HL-60 (cell line): ENCODE measurements around the gene PRDM10.

ENCODE experiments used
- CTCF ChIP-seq: IDR thresholded peaks from one replicate; pipeline ENCODE4 v1.5.1; 2011; ENCODE audit warnings: low read length, control low read depth, inconsistent platforms; ENCODE audit not compliant: insufficient read depth
- GABPA ChIP-seq: IDR thresholded peaks from 2 replicates; pipeline ENCODE4 v1.6.1; 2012; ENCODE audit warnings: low read depth
- POLR2AphosphoS5 ChIP-seq: IDR thresholded peaks from 2 replicates; pipeline ENCODE4 v1.6.1; 2012; ENCODE audit warnings: low read depth
- REST ChIP-seq: IDR thresholded peaks from 2 replicates; pipeline ENCODE4 v1.6.1; 2012; ENCODE audit warnings: low read depth; ENCODE audit not compliant: insufficient replicate concordance
- SPI1 ChIP-seq: IDR thresholded peaks from 2 replicates; pipeline ENCODE4 v1.6.1; 2012; ENCODE audit warnings: low read depth, mild to moderate bottlenecking, borderline replicate concordance

- TF ChIP-seq CTCF (no peak), REST (no peak), SPI1 (no peak), GABPA (no peak), POLR2AphosphoS5 (no peak)
Measured at GRCh38 chr11:130024361-130024760, 21.7 kb upstream of the PRDM10 start.
